OCI-LY7 (cell line): ENCODE data around the gene PRX. TPM values are rescaled to one million over a fixed set of nuclear protein-coding genes. Genes with fewer than 3 reads are reported as not detected.

ENCODE experiments used
- BruUV-seq: library from RNA; stranded (reverse); fragments of 400-500 nt; replicated peaks from 2 replicates; lab custom pipeline; 2021; lab: Mats Ljungman, UMichigan
- CTCF ChIA-PET: fragments of 300-600 bp; sonication (Branson Sonifier 250); formaldehyde crosslinking; loops from one replicate; lab custom pipeline; 2022; ENCODE audit warnings: antibody characterized with exemption; ENCODE audit not compliant: unreplicated experiment; lab: Charles Lee
- POLR2A ChIA-PET: fragments of 300-600 bp; sonication (Branson Sonifier 250); formaldehyde crosslinking; loops from one replicate; lab custom pipeline; 2022; ENCODE audit warnings: antibody characterized with exemption; lab: Charles Lee
- DNase-seq: peaks from one replicate; pipeline ENCODE4 v3.0.0-alpha.2; 2015; ENCODE audit warnings: low spot score
- H2AFZ ChIP-seq: fragments of 200-600 bp; sonication (generic), shearing (Covaris generic); 2 replicates; pipeline ENCODE4 v1.6.1; 2014; ENCODE audit warnings: mild to moderate bottlenecking, antibody characterized with exemption, low read length, moderate library complexity
- H3K27ac ChIP-seq: fragments of 200-600 bp; sonication (generic); 2 replicates; pipeline ENCODE4 v1.5.1; 2014; ENCODE audit warnings: mixed run types, low read depth, mild to moderate bottlenecking, moderate library complexity, low read length, inconsistent platforms; ENCODE audit not compliant: poor library complexity, severe bottlenecking
- H3K36me3 ChIP-seq: fragments of 200-600 bp; sonication (generic); 2 replicates; pipeline ENCODE4 v1.6.1; 2014; ENCODE audit warnings: mild to moderate bottlenecking, antibody characterized with exemption, low read length, moderate library complexity, mixed read lengths; ENCODE audit not compliant: insufficient read depth
- H3K4me1 ChIP-seq: fragments of 200-600 bp; sonication (generic); 2 replicates; pipeline ENCODE4 v1.5.1; 2014; ENCODE audit warnings: mild to moderate bottlenecking, low read length; ENCODE audit not compliant: insufficient read depth, poor library complexity, severe bottlenecking
- H3K4me2 ChIP-seq: fragments of 200-600 bp; sonication (generic); 2 replicates; pipeline ENCODE4 v1.6.1; 2014; ENCODE audit warnings: mild to moderate bottlenecking, low read length
- H3K4me3 ChIP-seq: fragments of 200-600 bp; sonication (generic); 2 replicates; pipeline ENCODE4 v1.5.1; 2014; ENCODE audit warnings: mild to moderate bottlenecking, low read depth, low read length; ENCODE audit not compliant: poor library complexity, severe bottlenecking
- H3K79me2 ChIP-seq: fragments of 200-600 bp; sonication (generic); 2 replicates; pipeline ENCODE4 v1.6.1; 2016; ENCODE audit warnings: low read depth, mild to moderate bottlenecking, low read length, moderate library complexity, mixed read lengths; ENCODE audit not compliant: insufficient read depth
- H3K9me2 ChIP-seq: fragments of 200-600 bp; sonication (generic); 2 replicates; pipeline ENCODE4 v1.6.1; 2016; ENCODE audit warnings: mild to moderate bottlenecking, low read length, mixed read lengths; ENCODE audit not compliant: insufficient read depth
- H3K9me3 ChIP-seq: fragments of 200-600 bp; sonication (generic); 2 replicates; pipeline ENCODE4 v1.6.1; 2014; ENCODE audit warnings: mild to moderate bottlenecking, mixed run types, low read length, mixed read lengths
- H4K20me1 ChIP-seq: fragments of 200-600 bp; sonication (generic); 2 replicates; pipeline ENCODE4 v1.6.1; 2014; ENCODE audit warnings: mild to moderate bottlenecking, antibody characterized with exemption, low read length, moderate library complexity, mixed read lengths; ENCODE audit not compliant: insufficient read depth
- CTCF ChIP-seq: fragments of 200-600 bp; sonication (generic); conservative IDR thresholded peaks from 2 replicates; pipeline ENCODE4 v1.5.1; 2014; ENCODE audit warnings: mild to moderate bottlenecking, antibody characterized with exemption, low read length, moderate library complexity, mixed read lengths
- EZH2phosphoT487 ChIP-seq: fragments of 200-600 bp; sonication (generic); IDR thresholded peaks from 2 replicates; pipeline ENCODE4 v1.6.1; 2018; ENCODE audit warnings: low read depth, borderline replicate concordance, mild to moderate bottlenecking, mixed run types, antibody characterized with exemption, low read length, moderate library complexity, mixed read lengths
- intact Hi-C: fragments of 100-400 bp; cut with micrococcal nuclease; formaldehyde crosslinking; loops from one replicate; pipeline ENCODE4 v1.10.0; 2022; ENCODE audit not compliant: unreplicated experiment
- total RNA-seq, 2 experiments: library from RNA; depleted of rRNA in 1 of 2; stranded (reverse); fragments of >200 nt in 1 of 2; shearing (Covaris generic) in 1 of 2; gene quantifications; 2 replicates each; pipeline ENCODE4 v1.2.3, GENCODE V29; 2014 to 2022

Gene PRX
- total RNA-seq, 2 experiments from 2014 or later: 2.2 to 4.9 TPM

GRCh38 chr19:40421993-40422747 lies 9.0 kb upstream of the PRX start:
- BruUV-seq: no TSS peak
- Histone ChIP-seq H3K9me2 (no peaks in the 10 kb centered on the region), H3K4me1 (peaks cover 23% of the 10 kb centered on the region), H3K36me3 (peaks cover 10% of the 10 kb centered on the region; the same call in 1 of the 2 replicates), H2AFZ (no peak overlapping the region), H3K4me2 (no peak overlapping the region), H3K79me2 (peaks cover 11% of the 10 kb centered on the region; the same call in 1 of the 2 replicates), H3K27ac (no peak overlapping the region), H3K4me3 (no peak overlapping the region), H3K9me3 (no peaks in the 10 kb centered on the region), H4K20me1 (no peaks in the 10 kb centered on the region)
- intact Hi-C loops: loop anchor here (2.0 to 10.0 kb wide), 2 partner anchors 43 to 137 kb away; partner anchors contain the start of genes AKT2 and BLVRB
- TF ChIP-seq EZH2phosphoT487: no peak
- TF ChIP-seq CTCF: no peak
- no peak for DNase-seq
- CTCF ChIA-PET: interaction anchor here (0.5 kb wide), 1 partner anchor 10 kb away, joined by 3 read pairs; no protein-coding TSS in a partner anchor
- POLR2A ChIA-PET: no interaction called here

- H3K27ac ChIP-seq: peak overlapping the region; percentile 49
- peaks cover 10% of the 10 kb centered on the region; the same call in 1 of the 2 replicates for H3K36me3 ChIP-seq
- H4K20me1 ChIP-seq: no peaks in the 10 kb centered on the region
- H3K4me1 ChIP-seq: peaks cover 30% of the 10 kb centered on the region
- POLR2A ChIA-PET: interaction anchor here (0.6 to 1.5 kb wide), 7 partner anchors 8 to 64 kb away, joined by 3 to 7 read pairs (median 4); no protein-coding TSS in a partner anchor
- CTCF ChIA-PET: interaction anchor here (1.2 kb wide), 1 partner anchor 10 kb away, joined by 10 read pairs; no protein-coding TSS in a partner anchor
- H3K4me2 ChIP-seq: peak overlapping the region; percentile 93
- intact Hi-C loops: loop anchor here (1.0 to 10.0 kb wide), 3 partner anchors 23 to 136 kb away; partner anchors contain the start of genes AKT2, BLVRB and SERTAD3
- peak overlapping the region; percentile 59; the same call in 1 of the 2 replicates for H2AFZ ChIP-seq
- peak; percentile 84 for DNase-seq
- H3K4me3 ChIP-seq: peak overlapping the region; percentile 69
- H3K9me2 ChIP-seq: no peaks in the 10 kb centered on the region
- TF ChIP-seq CTCF (peak; percentile 95), EZH2phosphoT487 (no peak)
- BruUV-seq: no TSS peak
- no peaks in the 10 kb centered on the region for H3K9me3 ChIP-seq
- peaks cover 11% of the 10 kb centered on the region; the same call in 1 of the 2 replicates for H3K79me2 ChIP-seq
Observed at GRCh38 chr19:40420766-40421765, 7.9 kb upstream of the PRX start.
